IPS-NIHi11 (cell line): ENCODE measurements around the gene WDPCP.
"Not testable (repeated sequence)": the region's sequence is repeated elsewhere in the genome, so short reads cannot be mapped to it uniquely, and the experiment has no call there.

ENCODE experiments used
- DNase-seq: peaks from one replicate; pipeline ENCODE4 v3.0.0; 2012; ENCODE audit warnings: mixed read lengths, low spot score

The WDPCP gene

DNA sequence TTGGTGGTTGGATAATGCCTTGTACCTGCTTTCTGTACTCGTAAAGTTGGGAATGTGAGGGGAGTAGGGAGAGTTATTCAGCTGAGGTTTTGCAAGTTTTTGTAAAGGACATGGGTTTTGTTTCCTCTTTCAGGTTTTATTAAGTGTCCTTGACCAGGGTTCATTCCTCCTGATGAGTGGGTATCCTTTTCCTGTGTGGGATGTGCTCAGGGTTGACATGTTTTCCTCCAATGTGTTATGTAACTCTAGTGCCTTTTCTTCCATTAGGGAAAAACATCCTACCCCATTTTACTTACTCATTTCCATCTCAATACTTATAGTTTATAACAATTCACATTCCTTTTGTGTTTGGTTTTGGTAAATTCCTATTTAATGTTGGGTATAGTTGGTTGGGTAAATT is 489.2 kb downstream of the WDPCP start:
- DNase-seq = no peak

DNA sequence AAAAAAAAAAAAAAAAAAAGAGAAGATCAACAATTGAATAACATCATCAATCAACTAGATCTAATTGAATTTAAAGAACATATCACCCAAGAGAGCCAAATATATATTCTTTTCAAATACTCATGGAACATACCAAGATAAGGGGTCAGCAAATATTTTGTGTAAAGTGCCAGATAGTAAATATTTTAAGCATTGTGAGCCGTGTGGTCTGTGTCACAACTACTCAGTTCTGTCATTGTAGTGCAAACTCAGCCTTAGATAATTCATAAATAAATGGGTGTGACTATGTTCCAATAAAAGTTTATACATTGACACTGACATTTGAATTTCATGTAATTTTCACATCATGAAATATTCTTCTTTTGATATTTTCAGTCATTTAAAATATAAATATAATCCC is 491.8 kb downstream of the WDPCP start:
- DNase-seq = no peak

DNA sequence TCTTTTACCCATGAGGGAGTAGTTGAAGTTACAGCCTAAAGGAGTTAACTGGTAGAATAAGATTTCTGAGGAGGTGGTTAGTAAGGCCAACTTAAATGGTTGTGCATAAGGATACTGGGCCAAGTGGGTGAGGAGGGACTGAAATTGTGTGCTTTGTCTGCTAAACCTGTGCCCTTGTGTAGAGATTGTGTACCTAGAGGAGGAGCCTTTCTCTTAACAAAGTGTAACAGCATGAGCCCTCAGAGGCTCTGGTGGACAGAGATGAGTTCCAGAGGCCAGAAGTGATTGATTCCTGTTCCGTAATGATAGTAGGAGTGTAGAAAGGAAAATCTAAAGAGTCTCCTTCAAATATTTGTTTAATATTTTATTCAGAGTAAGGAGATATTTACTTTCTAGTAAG is 494.8 kb downstream of the WDPCP start:
- DNase-seq = peak; percentile 21

DNA sequence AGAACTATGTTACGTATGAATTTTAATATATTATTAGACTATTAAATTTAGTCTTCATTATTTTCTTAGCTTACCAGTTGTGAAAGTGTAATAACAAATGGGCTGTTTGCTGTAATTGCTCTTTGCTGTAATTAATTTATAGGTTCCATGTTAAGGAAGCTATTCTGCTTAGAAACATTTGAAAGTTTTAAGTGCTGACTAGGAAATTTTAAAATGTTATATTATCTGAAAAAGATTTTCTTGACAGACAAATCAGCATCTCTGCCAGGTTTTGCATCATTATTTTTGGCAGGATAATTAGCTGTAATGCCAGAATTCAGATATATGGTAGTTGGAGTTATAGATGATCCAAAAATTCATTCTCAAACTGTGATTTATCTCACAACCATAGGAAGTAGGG is 495.4 kb downstream of the WDPCP start:
- DNase-seq = no peak

DNA sequence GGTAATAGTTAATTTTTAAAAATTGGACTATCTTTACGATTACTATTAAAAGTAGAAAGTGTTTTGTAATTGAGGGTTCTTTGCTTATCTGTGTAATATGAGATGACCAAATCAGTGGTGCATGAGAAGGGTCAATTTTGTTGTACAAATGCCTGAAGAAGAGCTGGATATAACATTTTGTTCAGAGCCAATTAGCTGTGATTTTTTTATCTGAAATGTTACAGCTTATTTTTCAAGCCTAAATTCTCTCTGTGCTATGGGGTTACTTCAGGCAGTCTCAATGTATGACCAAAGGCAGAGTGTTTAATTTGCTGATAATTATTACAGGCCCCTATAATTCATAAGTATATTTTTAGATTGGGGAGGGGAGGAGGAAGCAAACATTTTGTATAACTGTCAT is 495.9 kb downstream of the WDPCP start:
- no peak for DNase-seq

DNA sequence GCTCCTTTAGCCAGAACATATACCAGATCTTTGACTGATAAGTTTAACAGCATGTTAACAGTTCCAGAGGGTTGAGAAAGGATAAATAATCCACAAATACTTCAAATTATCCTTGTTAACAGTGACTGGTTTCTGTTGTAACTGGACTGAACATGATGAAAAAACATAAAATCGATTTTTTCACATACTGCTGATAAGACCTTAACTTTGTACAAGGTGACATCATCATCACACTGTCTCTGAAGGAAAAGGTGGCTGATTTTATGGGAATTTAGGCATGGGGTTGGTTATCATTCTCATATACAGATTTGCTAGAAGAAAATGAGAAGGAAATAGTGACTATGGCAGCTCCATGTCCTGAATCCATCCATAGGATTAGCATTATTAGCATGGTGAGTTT is 501.6 kb downstream of the WDPCP start:
- DNase-seq = no peak

DNA sequence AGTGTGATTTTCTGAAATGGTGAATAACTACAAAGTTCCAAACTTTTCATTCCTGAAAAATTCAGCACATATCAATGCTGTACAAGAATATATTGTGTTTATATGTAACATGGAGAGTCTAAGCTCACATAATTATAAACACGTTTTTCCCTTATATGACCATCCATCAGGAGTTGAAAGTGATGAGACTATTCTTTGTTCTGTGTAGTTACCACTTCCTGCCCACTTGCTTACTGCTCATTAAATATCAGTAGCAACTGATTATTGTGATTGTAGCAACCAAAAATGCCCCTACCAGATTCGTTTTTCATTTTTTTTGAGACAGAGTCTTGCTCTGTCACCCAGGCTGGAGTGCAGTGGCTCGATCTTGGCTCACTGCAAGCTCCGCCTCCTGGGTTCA is 506.9 kb downstream of the WDPCP start:
- DNase-seq = no peak

DNA sequence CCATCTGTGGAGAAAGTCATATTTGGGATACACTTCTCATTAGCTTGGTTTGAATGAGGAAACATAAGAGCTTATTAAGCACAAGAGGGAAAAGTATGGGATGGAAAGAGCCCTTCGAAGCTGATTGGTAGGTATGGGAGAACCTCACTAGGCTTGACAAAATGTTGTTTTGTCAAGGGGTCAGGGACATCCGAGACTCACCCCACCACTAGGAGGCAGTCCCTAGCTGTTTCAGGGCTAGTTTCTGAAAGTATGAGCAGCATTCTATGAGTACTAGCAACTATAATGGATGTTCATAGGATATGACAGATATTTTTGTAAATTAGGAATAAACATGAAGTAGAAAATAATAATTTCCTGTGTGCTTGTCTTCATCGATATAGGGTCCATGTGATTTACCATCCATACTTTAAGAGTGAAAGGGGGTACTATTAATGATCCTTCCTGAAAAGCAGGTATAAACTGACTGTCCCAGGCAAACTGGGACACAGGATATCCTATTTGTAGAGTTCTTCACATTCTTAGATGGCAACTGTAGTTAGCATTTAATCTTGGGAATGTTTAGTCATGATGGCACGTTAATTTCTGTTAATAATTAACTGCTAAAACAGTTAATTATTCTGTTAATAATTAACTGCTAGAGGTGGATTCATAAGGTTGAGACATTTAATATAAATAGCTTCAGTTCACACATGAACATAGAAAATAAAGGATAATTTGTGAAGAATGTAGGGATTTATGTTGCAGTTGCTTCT is 509.2 kb downstream of the WDPCP start:
- peak; percentile 48 for DNase-seq

DNA sequence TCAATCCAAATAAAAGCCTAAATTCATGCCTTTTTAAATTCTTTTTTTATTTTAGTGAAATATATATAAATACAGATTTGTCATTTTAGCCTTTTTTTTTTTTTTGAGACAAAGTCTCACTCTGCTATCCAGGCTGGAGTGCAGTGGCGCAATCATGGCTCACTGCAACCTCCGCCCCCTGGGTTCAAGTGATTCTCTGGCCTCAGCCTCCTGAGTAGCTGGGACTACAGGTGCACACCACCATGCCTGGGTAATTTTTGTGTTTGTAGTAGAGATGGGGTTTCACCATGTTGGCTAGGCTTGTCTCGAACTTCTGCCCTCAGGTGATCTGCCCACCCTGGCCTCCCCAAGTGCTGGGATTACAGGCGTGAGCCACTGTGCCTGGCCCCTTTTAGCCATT is 513.9 kb downstream of the WDPCP start:
- not testable (repeated sequence) for DNase-seq

DNA sequence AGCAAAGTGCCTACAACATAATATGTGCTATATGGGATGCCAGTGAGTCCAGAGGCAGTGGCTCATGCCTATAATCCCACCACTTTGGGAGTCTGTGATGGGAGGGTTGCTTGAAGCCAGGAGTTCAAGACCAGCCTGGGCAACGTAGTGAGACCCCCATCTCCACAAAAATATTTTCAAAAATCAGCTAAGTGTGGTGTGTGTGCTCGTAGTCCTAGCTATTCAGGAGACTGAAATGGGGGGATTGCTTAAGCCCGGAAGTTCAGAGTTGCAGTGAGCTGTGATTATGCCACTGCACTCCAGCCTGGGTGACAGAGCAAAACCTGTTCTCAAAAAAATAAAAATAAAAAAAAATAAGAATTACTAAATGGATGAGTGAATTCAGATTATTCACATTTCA is 514.3 kb downstream of the WDPCP start:
- no peak for DNase-seq

DNA sequence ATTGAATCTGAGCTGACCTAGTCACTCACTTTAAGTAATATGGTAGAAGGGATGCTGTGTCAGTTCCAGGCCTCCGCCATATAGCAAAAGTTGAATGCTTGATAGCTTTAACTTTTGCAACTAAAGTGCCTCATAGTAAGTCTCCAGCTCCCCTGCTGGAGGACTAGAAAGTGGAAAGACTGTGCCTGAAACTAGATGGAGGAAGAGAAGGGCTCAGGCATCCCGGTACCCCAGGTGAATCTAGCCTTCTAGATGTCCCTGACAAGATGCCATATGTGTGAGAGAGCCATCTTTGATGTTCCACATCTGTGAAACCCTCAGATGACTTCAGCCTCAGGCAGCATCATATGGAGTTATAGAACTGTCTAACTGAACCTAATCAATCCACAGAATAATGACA is 516.6 kb downstream of the WDPCP start:
- no peak for DNase-seq
